ENCODE results near the gene PARD3B.

Gene PARD3B

GRCh38 chr2:205571360-205571959 is 1026.2 kb downstream of the PARD3B start:
- H3K4me3 Mint-ChIP-seq, result no peak overlapping the region
- H3K9me3 Mint-ChIP-seq, result peaks cover 14% of the 10 kb centered on the region
- TF ChIP-seq CTCF (IDR thresholded peaks at IDR 0.05; ENCODE audit: unreplicated experiment in 3 of 3), result no peak
- H3K36me3 Mint-ChIP-seq (ENCODE audit: low read depth), result peaks cover 9% of the 10 kb centered on the region
- no peak overlapping the region for H3K27ac Mint-ChIP-seq
- peaks cover 21% of the 10 kb centered on the region for H3K4me1 Mint-ChIP-seq
- H3K27me3 Mint-ChIP-seq (ENCODE audit: low read depth), result peaks cover 7% of the 10 kb centered on the region

- Mint-ChIP-seq H3K4me1 (peaks cover 21% of the 10 kb centered on the region), H3K4me3 (no peak overlapping the region), H3K36me3 (ENCODE audit: low read depth) (peaks cover 24% of the 10 kb centered on the region), H3K9me3 (peaks cover 28% of the 10 kb centered on the region), H3K27me3 (ENCODE audit: low read depth) (peaks cover 7% of the 10 kb centered on the region), H3K27ac (no peak overlapping the region)
- TF ChIP-seq CTCF (IDR thresholded peaks at IDR 0.05; ENCODE audit: unreplicated experiment in 3 of 3), result no peak
These were observed 1028.7 kb downstream of the PARD3B start for GRCh38 chr2:205574001-205574400.

DNA sequence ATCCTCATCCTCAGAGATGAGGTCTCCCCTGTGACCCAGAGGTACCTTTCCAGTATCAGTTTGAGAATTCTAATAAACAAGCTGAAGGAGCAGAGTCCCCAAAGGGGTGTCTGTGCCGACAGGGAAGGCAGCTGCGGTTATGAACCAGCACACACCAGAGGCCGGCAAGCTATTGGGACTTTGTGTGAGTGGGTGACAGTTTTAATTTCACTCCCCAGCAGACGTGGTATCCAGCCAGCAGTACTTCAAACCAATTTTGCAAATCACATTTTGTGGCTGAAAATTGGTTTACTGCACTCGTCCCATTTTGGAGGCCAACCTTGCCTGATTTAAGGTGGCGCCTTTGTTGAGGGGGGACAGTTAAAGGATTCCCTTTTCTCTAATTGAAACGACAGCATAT is 1034.1 kb downstream of the PARD3B start:
- Mint-ChIP-seq H3K36me3 (ENCODE audit: low read depth) (peaks cover 24% of the 10 kb centered on the region), H3K27me3 (ENCODE audit: low read depth) (peaks cover 4% of the 10 kb centered on the region), H3K4me3 (no peak overlapping the region), H3K9me3 (peaks cover 24% of the 10 kb centered on the region), H3K27ac (no peak overlapping the region), H3K4me1 (peaks cover 6% of the 10 kb centered on the region)
- no peak for TF ChIP-seq CTCF (IDR thresholded peaks at IDR 0.05; ENCODE audit: unreplicated experiment in 3 of 3)

DNA sequence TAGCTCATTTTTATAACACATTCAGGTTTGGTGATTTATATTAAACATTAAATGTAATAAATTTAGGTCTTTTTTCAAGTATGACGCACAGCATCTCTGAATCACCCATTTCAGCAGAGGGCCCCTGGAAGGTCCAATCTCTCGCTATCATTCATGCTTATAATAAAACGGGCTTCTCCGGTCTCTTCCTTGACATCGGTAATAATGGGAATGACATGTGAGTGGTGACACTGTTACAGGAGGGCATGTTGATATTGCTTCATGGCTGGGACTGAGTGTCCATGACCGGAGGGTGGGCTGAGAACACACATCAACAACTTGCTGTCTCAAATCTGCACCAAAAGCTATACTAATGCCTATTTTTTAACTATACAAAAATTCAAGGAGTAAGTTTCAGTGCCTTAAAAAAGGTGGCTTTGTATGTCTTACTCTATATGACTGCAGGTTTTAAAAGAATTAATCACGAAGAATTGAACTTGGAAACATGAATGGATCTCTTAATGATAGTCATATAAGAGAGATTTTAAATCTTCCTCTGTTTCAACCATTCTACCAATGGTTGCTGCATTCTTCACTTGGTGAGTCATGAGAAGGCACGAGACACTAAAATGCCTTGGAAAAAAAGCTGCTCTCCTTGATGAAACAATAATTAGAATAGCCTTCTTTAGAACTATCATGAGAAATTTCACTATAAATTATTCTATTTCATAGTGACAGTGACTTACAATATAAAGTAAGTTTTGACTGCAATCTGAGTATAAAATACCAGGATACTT is 1035.1 kb downstream of the PARD3B start:
- Mint-ChIP-seq H3K36me3 (ENCODE audit: low read depth) (peaks cover 20% of the 10 kb centered on the region), H3K27ac (no peak overlapping the region), H3K4me3 (no peak overlapping the region), H3K4me1 (peaks cover 13% of the 10 kb centered on the region), H3K9me3 (peaks cover 22% of the 10 kb centered on the region), H3K27me3 (ENCODE audit: low read depth) (peaks cover 4% of the 10 kb centered on the region)
- TF ChIP-seq CTCF (IDR thresholded peaks at IDR 0.05; ENCODE audit: unreplicated experiment in 3 of 3), result no peak

GRCh38 chr2:205582366-205582765 is 1037.1 kb downstream of the PARD3B start:
- H3K9me3 Mint-ChIP-seq, result peaks cover 4% of the 10 kb centered on the region
- TF ChIP-seq CTCF (IDR thresholded peaks at IDR 0.05; ENCODE audit: unreplicated experiment in 3 of 3), result no peak

More at GRCh38 chr2:205582366-205582765, 1037.1 kb downstream of the PARD3B start:
- Mint-ChIP-seq H3K27ac (no peak overlapping the region), H3K36me3 (ENCODE audit: low read depth) (peaks cover 7% of the 10 kb centered on the region), H3K4me1 (peaks cover 20% of the 10 kb centered on the region), H3K4me3 (no peak overlapping the region), H3K27me3 (ENCODE audit: low read depth) (peaks cover 4% of the 10 kb centered on the region)

All from nephron (organoid).